KMS-11 (cell line): ENCODE results near the gene TRIOBP.
A peak's percentile ranks its signal among the peaks of the same experiment; 100 is the strongest.

ENCODE experiments used
- H2AFZ ChIP-seq: fragments of 200-600 bp; sonication (generic); 2 replicates; pipeline ENCODE4 v1.6.1; 2016; ENCODE audit warnings: antibody characterized with exemption, mixed run types, low read depth
- H3K27ac ChIP-seq: fragments of 200-600 bp; sonication (generic); 2 replicates; pipeline ENCODE4 v1.6.1; 2016; ENCODE audit warnings: mild to moderate bottlenecking, mixed run types
- H3K27me3 ChIP-seq: fragments of 200-600 bp; sonication (generic); 2 replicates; pipeline ENCODE4 v1.6.1; 2017; ENCODE audit warnings: mild to moderate bottlenecking, low read depth, mixed run types, moderate library complexity; ENCODE audit not compliant: insufficient read depth
- H3K36me3 ChIP-seq: fragments of 200-600 bp; sonication (generic); 2 replicates; pipeline ENCODE4 v1.6.1; 2017; ENCODE audit warnings: mild to moderate bottlenecking, mixed run types; ENCODE audit not compliant: insufficient read depth
- H3K4me1 ChIP-seq: fragments of 200-600 bp; sonication (generic); 2 replicates; pipeline ENCODE4 v1.6.1; 2016; ENCODE audit warnings: mild to moderate bottlenecking, low read depth, mixed run types; ENCODE audit not compliant: poor library complexity, severe bottlenecking
- H3K4me2 ChIP-seq: fragments of 200-600 bp; sonication (generic); 2 replicates; pipeline ENCODE4 v1.7.0; 2016; ENCODE audit warnings: mild to moderate bottlenecking, mixed run types
- H3K4me3 ChIP-seq: fragments of 200-600 bp; sonication (generic); IDR thresholded peaks from 2 replicates; pipeline ENCODE4 v1.6.1; 2017; ENCODE audit warnings: low read depth, low read length, mixed read lengths; ENCODE audit not compliant: insufficient read depth
- H3K79me2 ChIP-seq: fragments of 200-600 bp; sonication (generic); 2 replicates; pipeline ENCODE4 v1.6.1; 2016; ENCODE audit warnings: low read depth, mixed run types; ENCODE audit not compliant: insufficient read depth
- H3K9ac ChIP-seq: fragments of 200-600 bp; sonication (generic); 2 replicates; pipeline ENCODE4 v1.6.1; 2016; ENCODE audit warnings: mild to moderate bottlenecking, mixed run types
- H4K20me1 ChIP-seq: fragments of 200-600 bp; sonication (generic); 2 replicates; pipeline ENCODE4 v1.6.1; 2016; ENCODE audit warnings: mild to moderate bottlenecking, mixed run types; ENCODE audit not compliant: insufficient read depth
- TF ChIP-seq, protein P1 (sequence below): fragments of 200-600 bp; sonication (generic); conservative IDR thresholded peaks from 2 replicates; pipeline ENCODE4 v1.6.1; 2017; ENCODE audit warnings: low read depth, mild to moderate bottlenecking, antibody characterized with exemption, low read length, moderate library complexity, mixed read lengths

TRIOBP gene

DNA sequence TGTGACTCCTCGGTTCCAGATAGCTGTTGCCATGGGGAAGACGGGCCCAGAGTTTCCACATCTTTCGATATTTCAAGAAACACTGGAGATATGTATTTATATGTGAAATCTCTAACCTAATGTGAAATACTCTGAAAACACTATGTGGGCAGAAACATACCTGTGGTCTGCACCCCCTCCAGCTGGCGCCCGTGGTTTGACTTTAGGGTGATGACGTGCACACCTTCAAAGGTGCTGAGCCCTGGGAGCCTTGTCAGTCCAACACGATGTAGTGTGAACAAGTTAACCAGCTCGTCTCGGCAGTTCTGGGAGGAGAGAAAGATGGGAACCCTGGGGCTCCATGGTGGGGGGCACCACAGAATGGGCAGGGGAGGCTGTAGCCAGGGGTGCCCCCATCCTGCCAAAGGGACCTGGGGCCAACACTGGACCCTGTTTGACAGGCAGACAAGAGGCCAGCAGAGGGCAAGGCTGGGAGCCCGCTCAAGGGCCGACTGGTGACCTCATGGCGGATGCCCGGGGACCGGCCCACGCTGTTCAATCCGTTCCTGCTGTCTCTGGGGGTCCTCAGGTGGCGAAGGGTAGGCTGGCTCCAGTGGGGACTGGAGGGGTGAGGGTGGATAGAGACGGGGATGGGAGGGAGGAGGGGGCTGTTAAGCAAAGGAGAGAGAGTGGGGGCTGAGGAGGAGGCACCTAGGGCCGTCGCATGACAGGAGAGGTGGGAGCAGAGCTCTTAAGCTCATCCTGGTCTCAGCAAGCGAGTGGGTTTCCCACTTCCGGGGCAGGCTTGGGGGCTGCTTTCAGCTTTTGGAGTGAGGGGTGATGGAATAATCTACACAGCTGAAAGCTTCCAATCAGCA lies 43.8 kb downstream of the TRIOBP start:
- H3K4me2 ChIP-seq: peak overlapping the region; percentile 62
- no peaks in the 10 kb centered on the region for H3K36me3 ChIP-seq
- no peaks in the 10 kb centered on the region for H3K79me2 ChIP-seq
- no peaks in the 10 kb centered on the region for H4K20me1 ChIP-seq
- H3K27ac ChIP-seq: peak overlapping the region; percentile 60
- TF ChIP-seq, protein P1, sequence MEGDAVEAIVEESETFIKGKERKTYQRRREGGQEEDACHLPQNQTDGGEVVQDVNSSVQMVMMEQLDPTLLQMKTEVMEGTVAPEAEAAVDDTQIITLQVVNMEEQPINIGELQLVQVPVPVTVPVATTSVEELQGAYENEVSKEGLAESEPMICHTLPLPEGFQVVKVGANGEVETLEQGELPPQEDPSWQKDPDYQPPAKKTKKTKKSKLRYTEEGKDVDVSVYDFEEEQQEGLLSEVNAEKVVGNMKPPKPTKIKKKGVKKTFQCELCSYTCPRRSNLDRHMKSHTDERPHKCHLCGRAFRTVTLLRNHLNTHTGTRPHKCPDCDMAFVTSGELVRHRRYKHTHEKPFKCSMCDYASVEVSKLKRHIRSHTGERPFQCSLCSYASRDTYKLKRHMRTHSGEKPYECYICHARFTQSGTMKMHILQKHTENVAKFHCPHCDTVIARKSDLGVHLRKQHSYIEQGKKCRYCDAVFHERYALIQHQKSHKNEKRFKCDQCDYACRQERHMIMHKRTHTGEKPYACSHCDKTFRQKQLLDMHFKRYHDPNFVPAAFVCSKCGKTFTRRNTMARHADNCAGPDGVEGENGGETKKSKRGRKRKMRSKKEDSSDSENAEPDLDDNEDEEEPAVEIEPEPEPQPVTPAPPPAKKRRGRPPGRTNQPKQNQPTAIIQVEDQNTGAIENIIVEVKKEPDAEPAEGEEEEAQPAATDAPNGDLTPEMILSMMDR: no peak
- H3K27me3 ChIP-seq: no peaks in the 10 kb centered on the region
- peaks cover 41% of the 10 kb centered on the region for H3K4me1 ChIP-seq
- peak overlapping the region; percentile 57 for H3K9ac ChIP-seq
- no peak overlapping the region for H3K4me3 ChIP-seq
- peak overlapping the region; percentile 44 for H2AFZ ChIP-seq

DNA sequence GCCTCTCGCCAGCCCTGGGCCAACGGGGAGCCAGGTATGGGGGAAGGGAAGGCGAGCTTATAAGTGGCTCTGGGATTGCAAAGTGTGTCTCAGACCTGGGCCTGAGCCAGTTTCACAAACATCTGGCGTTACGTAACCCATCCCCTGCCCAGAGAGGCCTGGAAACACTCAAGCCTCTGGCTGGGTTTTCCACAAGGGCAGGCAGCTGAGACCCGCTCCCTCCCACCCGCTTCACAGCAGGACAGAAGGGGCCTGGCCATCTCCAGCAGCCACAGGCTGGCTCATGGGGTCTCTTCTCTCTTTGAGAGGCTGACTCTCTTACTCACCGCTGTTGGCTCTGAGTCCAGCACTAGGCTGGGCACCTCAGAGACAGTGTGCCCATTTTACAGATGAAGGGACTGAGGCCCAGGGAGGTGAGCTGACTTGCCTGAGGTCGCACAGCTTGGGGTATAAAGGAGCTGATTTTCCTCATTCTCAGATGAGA lies 44.5 kb downstream of the TRIOBP start:
- Histone ChIP-seq H3K79me2 (no peaks in the 10 kb centered on the region), H2AFZ (peak overlapping the region; percentile 44; the same call in 1 of the 2 replicates), H3K4me3 (no peak overlapping the region), H4K20me1 (no peaks in the 10 kb centered on the region), H3K4me1 (peaks cover 41% of the 10 kb centered on the region), H3K27me3 (no peaks in the 10 kb centered on the region), H3K4me2 (peak overlapping the region; percentile 62), H3K36me3 (no peaks in the 10 kb centered on the region), H3K9ac (peak overlapping the region; percentile 57), H3K27ac (peak overlapping the region; percentile 60)
- TF ChIP-seq, protein P1: no peak

DNA sequence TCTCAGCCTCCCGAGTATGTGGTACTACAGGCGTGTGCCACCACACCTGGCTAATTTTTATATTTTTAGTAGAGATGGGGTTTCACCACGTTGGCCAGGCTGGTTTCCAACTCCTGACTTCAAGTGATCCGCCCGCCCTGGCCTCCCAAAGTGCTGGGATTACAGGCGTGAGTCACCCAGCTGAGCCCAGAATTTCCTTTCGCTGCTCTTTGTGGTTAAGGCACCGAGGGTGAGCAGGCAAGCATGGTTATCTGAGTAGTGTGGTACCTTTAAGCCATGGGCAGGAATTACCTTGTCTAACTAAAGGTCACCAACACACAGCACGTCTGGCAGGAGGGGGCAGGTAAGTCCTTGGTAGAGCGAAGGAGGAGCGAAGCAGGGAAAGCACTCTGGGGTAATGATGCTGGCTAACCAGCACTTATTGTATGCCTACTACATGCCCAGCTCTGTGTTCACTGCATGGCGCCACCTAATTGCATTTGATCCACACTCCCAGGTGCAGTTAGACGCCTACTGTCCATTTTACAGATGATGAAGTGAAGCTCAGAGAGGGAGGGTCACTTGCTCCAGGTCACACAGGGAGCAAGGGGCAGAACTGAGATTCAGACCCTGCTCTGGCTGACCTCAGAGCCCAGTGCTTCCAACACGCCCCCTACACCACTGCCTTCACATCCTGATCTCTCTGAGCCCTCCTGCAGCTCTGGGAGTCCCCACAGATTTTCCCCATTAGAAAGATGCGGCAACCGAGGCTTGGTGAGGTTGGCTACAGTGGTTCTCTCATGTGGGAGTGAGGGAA lies 45.7 kb downstream of the TRIOBP start:
- no peak overlapping the region for H3K4me3 ChIP-seq
- no peak overlapping the region for H3K27ac ChIP-seq
- peaks cover 41% of the 10 kb centered on the region for H3K4me1 ChIP-seq

DNA sequence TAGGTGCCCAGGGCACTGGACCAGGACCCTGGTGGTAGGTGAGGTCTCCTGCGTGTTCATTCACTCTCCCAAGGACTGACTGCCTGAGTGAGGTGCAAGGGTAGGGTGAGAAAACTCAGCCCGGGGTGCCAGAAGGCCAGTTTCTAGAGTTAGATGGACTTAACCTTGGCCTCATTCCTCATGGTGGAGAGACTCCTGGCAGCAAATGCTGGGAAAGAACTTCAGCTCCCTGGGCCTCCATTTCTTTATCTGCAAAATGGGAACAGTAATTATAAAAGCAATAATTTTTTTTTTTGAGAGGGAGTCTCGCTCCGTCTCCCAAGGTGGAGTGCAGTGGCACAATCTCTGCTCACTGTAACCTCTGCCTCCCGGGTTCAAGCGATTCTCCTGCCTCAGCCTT lies 47.7 kb downstream of the TRIOBP start:
- H3K27ac ChIP-seq: no peak overlapping the region
- H3K79me2 ChIP-seq: peaks cover 12% of the 10 kb centered on the region
- no peaks in the 10 kb centered on the region for H3K36me3 ChIP-seq
- H3K4me2 ChIP-seq: peak overlapping the region; percentile 84
- TF ChIP-seq, protein P1: no peak
- H4K20me1 ChIP-seq: no peaks in the 10 kb centered on the region
- H3K27me3 ChIP-seq: no peaks in the 10 kb centered on the region
- H2AFZ ChIP-seq: no peak overlapping the region
- no peak overlapping the region for H3K9ac ChIP-seq
- no peak overlapping the region for H3K4me3 ChIP-seq
- peaks cover 41% of the 10 kb centered on the region for H3K4me1 ChIP-seq

More for the DNA sequence above, 45.7 kb downstream of the TRIOBP start:
- no peaks in the 10 kb centered on the region for H4K20me1 ChIP-seq
- no peaks in the 10 kb centered on the region for H3K36me3 ChIP-seq
- no peak overlapping the region for H3K4me2 ChIP-seq
- H3K27me3 ChIP-seq: no peaks in the 10 kb centered on the region
- peaks cover 2% of the 10 kb centered on the region for H3K79me2 ChIP-seq
- TF ChIP-seq, protein P1: no peak
- H2AFZ ChIP-seq: no peak overlapping the region
- H3K9ac ChIP-seq: no peak overlapping the region
